Esophagus squamous epithelium (tissue), 5 donors: ENCODE measurements around the gene SMIM36. TPM values are rescaled to one million over a fixed set of nuclear protein-coding genes. Genes with fewer than 3 reads are reported as not detected.
"Not testable (repeated sequence)": the region's sequence is repeated elsewhere in the genome, so short reads cannot be mapped to it uniquely, and the experiment has no call there.

Experiments used
- DNase-seq: peaks from one replicate; lab custom pipeline; 2025; lab: John Stamatoyannopoulos, UW
- H3K27ac ChIP-seq, 4 donors: fragments of 200-600 bp; sonication (generic); one replicate each; pipeline ENCODE4 v1.5.1; 2016 to 2019; ENCODE audit warnings: mild to moderate bottlenecking in 1 of 4
- H3K27me3 ChIP-seq, 4 donors: fragments of 200-600 bp; sonication (generic); 1 replicate in 3 of 4; 2 replicates in 1 of 4; pipeline versions ENCODE4 v1.5.1 to v1.6.0; 2017 to 2021; ENCODE audit warnings: antibody characterized with exemption in 1 of 4
- H3K36me3 ChIP-seq, 3 donors: fragments of 200-600 bp; sonication (generic); one replicate each; pipeline ENCODE4 v1.5.1; 2016 to 2019
- H3K4me1 ChIP-seq, 3 donors: fragments of 200-600 bp; sonication (generic); one replicate each; pipeline ENCODE4 v1.5.1; 2017 to 2019
- H3K4me3 ChIP-seq, 4 donors: fragments of 200-600 bp; sonication (generic); 1 replicate in 3 of 4; 2 replicates in 1 of 4; pipeline ENCODE4 v1.5.1; 2016 to 2019; ENCODE audit warnings: mild to moderate bottlenecking in 2 of 4, moderate library complexity in 1 of 4
- H3K9me3 ChIP-seq, 3 donors: fragments of 200-600 bp; sonication (generic); one replicate each; pipeline ENCODE4 v1.5.1; 2016 to 2019
- POLR2A ChIP-seq, 4 donors: fragments of 450-650 bp; IDR thresholded peaks; one replicate each; pipeline ENCODE4 v1.6.1; 2017; ENCODE audit warnings: antibody characterized with exemption in 4 of 4, mild to moderate bottlenecking in 4 of 4, moderate library complexity in 3 of 4
- WGBS, 2 donors: methylation state at CpG; one replicate each; pipeline ENCODE4 v1.1.5; 2018; 5-methylcytosine and 5-hydroxymethylcytosine counted together
- intact Hi-C: fragments of 100-400 bp; cut with DNase I; formaldehyde crosslinking; loops from one replicate; pipeline ENCODE4 v1.15.0; 2022
- total RNA-seq, 4 donors: library from RNA; depleted of rRNA; stranded (reverse); fragments of >200 nt; gene quantifications; one replicate each; pipeline ENCODE4 v1.1.0, GENCODE V29; 2016
- TF ChIP-seq, protein P1 (sequence below), 6 experiments: fragments of 450-650 bp in 4 of 6; fragments of 200-600 bp in 2 of 6; sonication (generic) in 2 of 6; IDR thresholded peaks; one replicate each; pipeline ENCODE4 v1.5.1; 2016 to 2019; ENCODE audit warnings: antibody characterized with exemption in 6 of 6, mild to moderate bottlenecking in 4 of 6, moderate library complexity in 4 of 6
- donor health status: DM: yes; HTN: yes; CAD: no.

The SMIM36 gene
- total RNA-seq, 4 donors from 2014 or later, result not detected

DNA sequence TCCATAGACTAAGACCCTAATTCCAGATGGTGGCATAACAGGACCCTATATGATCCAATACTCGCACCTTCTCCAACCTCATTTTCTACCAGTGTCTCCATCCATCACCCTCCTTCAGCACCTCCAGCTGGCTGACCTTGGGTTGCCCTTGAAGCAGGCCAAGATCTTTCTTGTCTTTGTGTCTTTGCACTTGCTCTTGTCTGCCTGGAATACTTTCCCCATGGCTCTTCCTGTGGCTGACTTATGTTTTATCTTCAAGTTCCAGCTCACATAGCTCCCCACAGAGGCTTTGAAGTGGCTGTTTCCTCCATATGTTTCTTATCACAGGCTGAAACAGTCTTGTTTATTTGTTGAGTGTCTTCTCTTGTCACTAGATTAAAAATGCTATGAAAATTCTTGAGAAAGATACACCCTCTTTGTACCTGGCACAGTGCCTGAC lies 60.0 kb downstream of the SMIM36 start:
- H3K4me1 ChIP-seq, result peaks cover 0 to 51% (median 6%) of the 10 kb centered on the region in 3 donors
- WGBS, 2 donors, result 72 to 81% methylated on average over 1 of the region's 1 CpG
- peak overlapping the region in 3 of 4 donors; percentile 59 to 79 (median 70) for H3K27ac ChIP-seq
- H3K27me3 ChIP-seq, result no peaks in the 10 kb centered on the region
- TF ChIP-seq, protein P1, sequence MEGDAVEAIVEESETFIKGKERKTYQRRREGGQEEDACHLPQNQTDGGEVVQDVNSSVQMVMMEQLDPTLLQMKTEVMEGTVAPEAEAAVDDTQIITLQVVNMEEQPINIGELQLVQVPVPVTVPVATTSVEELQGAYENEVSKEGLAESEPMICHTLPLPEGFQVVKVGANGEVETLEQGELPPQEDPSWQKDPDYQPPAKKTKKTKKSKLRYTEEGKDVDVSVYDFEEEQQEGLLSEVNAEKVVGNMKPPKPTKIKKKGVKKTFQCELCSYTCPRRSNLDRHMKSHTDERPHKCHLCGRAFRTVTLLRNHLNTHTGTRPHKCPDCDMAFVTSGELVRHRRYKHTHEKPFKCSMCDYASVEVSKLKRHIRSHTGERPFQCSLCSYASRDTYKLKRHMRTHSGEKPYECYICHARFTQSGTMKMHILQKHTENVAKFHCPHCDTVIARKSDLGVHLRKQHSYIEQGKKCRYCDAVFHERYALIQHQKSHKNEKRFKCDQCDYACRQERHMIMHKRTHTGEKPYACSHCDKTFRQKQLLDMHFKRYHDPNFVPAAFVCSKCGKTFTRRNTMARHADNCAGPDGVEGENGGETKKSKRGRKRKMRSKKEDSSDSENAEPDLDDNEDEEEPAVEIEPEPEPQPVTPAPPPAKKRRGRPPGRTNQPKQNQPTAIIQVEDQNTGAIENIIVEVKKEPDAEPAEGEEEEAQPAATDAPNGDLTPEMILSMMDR (IDR thresholded peaks at IDR 0.05), result no peak
- no peak for TF ChIP-seq POLR2A (IDR thresholded peaks at IDR 0.05)
- H3K9me3 ChIP-seq, result no peaks in the 10 kb centered on the region
- no peak overlapping the region for H3K4me3 ChIP-seq
- DNase-seq, result no peak
- H3K36me3 ChIP-seq, result no peaks in the 10 kb centered on the region
- intact Hi-C loops, result no loop called here

DNA sequence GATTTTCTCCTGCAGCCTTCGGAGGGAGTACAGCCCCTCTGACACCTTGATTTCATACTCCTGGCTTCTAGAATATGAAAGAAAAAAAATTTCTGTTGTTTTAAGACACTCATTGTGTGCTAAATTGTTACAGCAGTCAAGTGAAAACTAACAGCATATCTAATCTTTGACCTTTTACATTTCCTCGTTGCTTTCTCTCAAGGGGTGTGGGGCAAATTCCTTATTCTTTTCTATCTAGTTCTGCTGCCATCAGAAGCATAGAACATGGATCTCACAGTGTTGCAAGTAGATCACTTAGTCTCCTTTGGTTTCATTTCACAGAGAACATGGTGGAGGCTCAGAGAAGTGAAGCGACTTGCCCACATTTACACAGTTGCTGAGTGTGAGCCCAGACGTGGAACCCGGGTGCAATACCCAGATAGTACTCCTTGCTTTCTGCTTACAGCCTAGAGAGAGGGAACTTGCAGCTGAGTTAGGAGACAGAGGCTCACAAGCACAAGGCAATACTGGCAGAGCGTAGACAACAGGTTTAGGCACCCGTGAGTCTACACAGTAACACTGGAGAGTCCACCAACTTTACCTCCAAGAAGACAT lies 60.9 kb downstream of the SMIM36 start:
- peaks cover 0 to 55% (median 11%) of the 10 kb centered on the region in 3 donors for H3K4me1 ChIP-seq
- no peak for DNase-seq
- peak overlapping the region in 2 of 4 donors; percentile 59 to 79 for H3K27ac ChIP-seq
- no peak for TF ChIP-seq POLR2A (IDR thresholded peaks at IDR 0.05)
- TF ChIP-seq, protein P1 (IDR thresholded peaks at IDR 0.05), result no peak
- H3K27me3 ChIP-seq, result no peaks in the 10 kb centered on the region
- WGBS, 2 donors, result 84% methylated on average over 6 to 7 of the region's 7 CpGs
- no peak overlapping the region for H3K4me3 ChIP-seq
- no peaks in the 10 kb centered on the region for H3K9me3 ChIP-seq
- H3K36me3 ChIP-seq, result no peaks in the 10 kb centered on the region
- intact Hi-C loops, result no loop called here

DNA sequence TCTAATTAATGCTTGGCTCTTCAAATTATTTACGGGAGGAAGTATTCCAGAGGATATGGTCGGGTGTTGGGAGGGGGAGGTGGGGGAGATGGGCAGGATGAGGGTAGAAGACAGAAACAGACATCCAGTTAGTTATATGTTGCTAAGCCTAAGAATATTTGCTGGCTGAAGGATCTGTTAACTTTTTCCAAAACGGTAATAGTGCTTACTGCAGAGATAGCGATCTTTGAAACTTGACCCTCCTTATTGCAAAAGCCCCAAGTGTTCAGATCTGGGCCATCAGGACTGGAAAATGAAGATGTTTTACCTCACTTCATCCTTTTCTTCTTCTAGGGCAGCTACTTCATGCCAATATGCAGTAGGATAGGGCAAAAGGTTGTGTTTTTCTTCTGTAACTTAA lies 62.6 kb downstream of the SMIM36 start:
- no peaks in the 10 kb centered on the region for H3K27me3 ChIP-seq
- intact Hi-C loops, result no loop called here
- no peak for DNase-seq
- 43 to 55% methylated on average over 4 of the region's 4 CpGs for WGBS, 2 donors
- no peak for TF ChIP-seq POLR2A (IDR thresholded peaks at IDR 0.05)
- TF ChIP-seq, protein P1 (IDR thresholded peaks at IDR 0.05), result no peak
- no peaks in the 10 kb centered on the region for H3K9me3 ChIP-seq
- peak overlapping the region in 3 of 4 donors; percentile 25 to 66 (median 50) for H3K27ac ChIP-seq
- no peaks in the 10 kb centered on the region for H3K36me3 ChIP-seq
- no peak overlapping the region for H3K4me3 ChIP-seq
- peaks cover 0 to 53% (median 9%) of the 10 kb centered on the region in 3 donors for H3K4me1 ChIP-seq

DNA sequence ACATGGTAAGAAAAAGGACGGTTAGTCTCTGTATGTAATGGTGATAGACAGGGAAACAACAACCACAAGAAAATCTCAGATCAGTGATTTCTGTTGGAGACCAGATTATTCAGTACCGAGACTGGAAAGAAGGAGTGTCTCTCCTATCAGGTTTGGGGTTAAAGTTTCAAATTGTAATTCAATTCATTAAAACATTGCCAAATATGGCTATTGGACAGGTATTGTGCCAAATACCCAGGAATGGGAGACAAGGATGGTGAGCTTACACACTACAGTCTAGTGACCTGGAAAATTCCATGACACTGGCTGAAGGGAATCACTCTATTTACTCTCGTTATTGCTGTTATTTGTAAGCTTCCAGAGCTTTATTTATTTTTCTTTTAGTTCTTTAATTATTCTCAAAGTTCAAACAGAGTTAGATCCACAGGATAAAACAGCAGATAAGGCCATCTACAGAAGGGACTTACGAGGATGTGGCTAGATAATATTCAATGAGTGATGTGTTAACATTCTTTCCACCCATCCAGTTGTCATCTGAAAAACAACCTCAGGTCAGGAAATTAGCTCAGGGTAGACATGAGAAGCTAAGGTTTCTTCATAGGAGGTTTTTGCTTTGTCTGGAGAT lies 64.6 kb downstream of the SMIM36 start:
- H3K36me3 ChIP-seq, result no peaks in the 10 kb centered on the region
- 61 to 74% methylated on average over 4 of the region's 4 CpGs for WGBS, 2 donors
- no peaks in the 10 kb centered on the region for H3K9me3 ChIP-seq
- H3K27ac ChIP-seq, result peak overlapping the region in 3 of 4 donors; percentile 29 to 78 (median 50)
- DNase-seq, result no peak
- TF ChIP-seq, protein P1 (IDR thresholded peaks at IDR 0.05), result no peak
- TF ChIP-seq POLR2A (IDR thresholded peaks at IDR 0.05), result no peak
- peaks cover 0 to 51% (median 9%) of the 10 kb centered on the region in 3 donors for H3K4me1 ChIP-seq
- intact Hi-C loops, result no loop called here
- no peak overlapping the region for H3K4me3 ChIP-seq
- no peaks in the 10 kb centered on the region for H3K27me3 ChIP-seq

DNA sequence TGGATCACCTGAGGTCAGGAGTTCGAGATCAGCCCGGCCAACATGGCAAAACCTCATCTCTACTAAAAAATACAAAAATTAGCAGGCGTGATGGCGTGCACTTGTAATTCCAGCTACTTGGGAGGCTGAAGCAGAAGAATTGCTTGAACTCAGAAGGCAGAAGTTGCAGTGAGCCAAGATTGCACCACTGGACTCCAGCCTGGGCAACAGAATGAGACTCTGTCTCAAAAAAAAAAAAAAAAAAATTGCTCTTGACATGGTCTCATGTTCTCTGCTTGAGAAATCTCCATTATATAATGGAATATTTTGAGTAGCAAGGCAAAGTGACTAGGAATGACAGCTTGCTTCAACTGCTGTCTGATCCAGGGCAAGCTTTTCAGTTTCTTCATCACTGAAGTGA lies 65.2 kb downstream of the SMIM36 start:
- Histone ChIP-seq H3K27ac (peak overlapping the region in 3 of 4 donors; percentile 75 to 83 (median 78)), H3K4me1 (peaks cover 0 to 44% (median 9%) of the 10 kb centered on the region in 3 donors)
- H3K9me3 ChIP-seq, H3K36me3 ChIP-seq, intact Hi-C loops, H3K4me3 ChIP-seq, DNase-seq, H3K27me3 ChIP-seq: not testable (repeated sequence)
- WGBS, 2 donors, result 71 to 88% methylated on average over 2 to 4 of the region's 4 CpGs
